NCI-H510A treated with DMSO at 0.1 percent for 48 hours (cell line): Measurements from ENCODE around the gene FRAS1.

Experiments
- DNase-seq: peaks from one replicate; lab custom pipeline; 2025; lab: John Stamatoyannopoulos, UW

FRAS1 gene

GRCh38 chr4:78551420-78552351 is 494.6 kb downstream of the FRAS1 start, which contains the start of gene ANXA3:
TSS of gene ANXA3 (plus strand) at chr4:78551770. CDS start at chr4:78554474, 2,704 bp downstream.
- peak; percentile 44 for DNase-seq

- no peak for DNase-seq
These were observed 495.4 kb downstream of the FRAS1 start for GRCh38 chr4:78552389-78553042.

- no peak for DNase-seq
These were observed 495.9 kb downstream of the FRAS1 start for GRCh38 chr4:78553043-78553396.

GRCh38 chr4:78553529-78554060 is 496.5 kb downstream of the FRAS1 start:
- no peak for DNase-seq

GRCh38 chr4:78556665-78557064 is 499.5 kb downstream of the FRAS1 start:
- no peak for DNase-seq

- no peak for DNase-seq
These were observed 500.7 kb downstream of the FRAS1 start for GRCh38 chr4:78557841-78558240.

- DNase-seq: no peak
These were observed 501.3 kb downstream of the FRAS1 start for GRCh38 chr4:78558410-78558809.

- no peak for DNase-seq
These were observed 503.3 kb downstream of the FRAS1 start for GRCh38 chr4:78560296-78560963.

GRCh38 chr4:78561677-78562076 is 504.6 kb downstream of the FRAS1 start:
- DNase-seq: no peak

- no peak for DNase-seq
These were observed 505.6 kb downstream of the FRAS1 start for GRCh38 chr4:78562687-78563086.

GRCh38 chr4:78565971-78566372 is 508.8 kb downstream of the FRAS1 start:
- DNase-seq: no peak

GRCh38 chr4:78566834-78567499 is 509.8 kb downstream of the FRAS1 start:
- DNase-seq: peak; percentile 39

- DNase-seq: no peak
These were observed 510.5 kb downstream of the FRAS1 start for GRCh38 chr4:78567500-78568060.

GRCh38 chr4:78568640-78569305 is 511.6 kb downstream of the FRAS1 start:
- DNase-seq: no peak

GRCh38 chr4:78569306-78569821 is 512.2 kb downstream of the FRAS1 start:
- DNase-seq: no peak

GRCh38 chr4:78570117-78570516 is 513.0 kb downstream of the FRAS1 start:
- no peak for DNase-seq

GRCh38 chr4:78571804-78572203 is 514.7 kb downstream of the FRAS1 start:
- DNase-seq: no peak

- DNase-seq: no peak
These were observed 521.7 kb downstream of the FRAS1 start for GRCh38 chr4:78578674-78579425.

- DNase-seq: no peak
These were observed 524.5 kb downstream of the FRAS1 start for GRCh38 chr4:78581618-78582017.
